GM23338 (cell line): ENCODE measurements around the gene ARHGAP4. TPM values are rescaled to one million over a fixed set of nuclear protein-coding genes. Genes with fewer than 3 reads are reported as not detected.
A peak's percentile ranks its signal among the peaks of the same experiment; 100 is the strongest.

Experiments used
- ATAC-seq: fragments of 200-7000 bp; cut with Tn5 transposase; 3 replicates; pipeline ENCODE4 v1.9.1; 2020
- DNase-seq: peaks from one replicate; pipeline ENCODE4 v3.0.0-alpha.2; 2015; ENCODE audit warnings: low spot score
- H2AFZ ChIP-seq: fragments of 200-600 bp; sonication (generic); 2 replicates; pipeline ENCODE4 v1.8.0; 2016; ENCODE audit warnings: antibody characterized with exemption, mild to moderate bottlenecking, moderate library complexity
- H3F3A ChIP-seq: fragments of 200-600 bp; sonication (generic); replicated peaks from 2 replicates; pipeline ENCODE4 v1.8.0; 2017; ENCODE audit warnings: antibody characterized with exemption, mixed run types, low read depth
- H3K27ac ChIP-seq: fragments of 200-600 bp; sonication (generic); 2 replicates; pipeline ENCODE4 v1.6.1; 2016; ENCODE audit warnings: low read depth
- H3K27me3 ChIP-seq: fragments of 200-600 bp; sonication (generic); 2 replicates; pipeline ENCODE4 v1.8.0; 2016; ENCODE audit warnings: mild to moderate bottlenecking, mixed run types, moderate library complexity; ENCODE audit not compliant: insufficient read depth
- H3K36me3 ChIP-seq: fragments of 200-600 bp; sonication (generic); 2 replicates; pipeline ENCODE4 v1.8.0; 2016; ENCODE audit warnings: mild to moderate bottlenecking; ENCODE audit not compliant: insufficient read depth
- H3K4me1 ChIP-seq: fragments of 200-600 bp; sonication (generic); 2 replicates; pipeline ENCODE4 v1.8.0; 2016; ENCODE audit warnings: mild to moderate bottlenecking, moderate library complexity; ENCODE audit not compliant: insufficient read depth
- H3K4me2 ChIP-seq: fragments of 200-600 bp; sonication (generic); 2 replicates; pipeline ENCODE4 v1.7.1; 2017; ENCODE audit warnings: mixed run types
- H3K4me3 ChIP-seq: fragments of 200-600 bp; sonication (generic); 2 replicates; pipeline ENCODE4 v1.6.1; 2016; ENCODE audit warnings: mixed run types
- H3K79me2 ChIP-seq: fragments of 200-600 bp; sonication (generic); replicated peaks from 2 replicates; pipeline ENCODE4 v1.8.0; 2017; ENCODE audit warnings: mild to moderate bottlenecking; ENCODE audit not compliant: insufficient read depth
- H3K9me2 ChIP-seq: fragments of 200-600 bp; sonication (generic); 2 replicates; pipeline ENCODE4 v1.8.0; 2017; ENCODE audit not compliant: insufficient read depth
- H4K20me1 ChIP-seq: fragments of 200-600 bp; sonication (generic); replicated peaks from 2 replicates; pipeline ENCODE4 v1.8.0; 2017; ENCODE audit warnings: mild to moderate bottlenecking; ENCODE audit not compliant: insufficient read depth
- H3K27ac Mint-ChIP-seq: 2 replicates; pipeline ENCODE4 v1.8.0; 2020; ENCODE audit warnings: inconsistent platforms, mild to moderate bottlenecking, moderate library complexity, mixed read lengths
- H3K27me3 Mint-ChIP-seq: 3 replicates; pipeline ENCODE4 v1.8.0; 2022; ENCODE audit warnings: low read depth, mild to moderate bottlenecking, moderate library complexity, mixed read lengths, inconsistent platforms; ENCODE audit not compliant: insufficient read depth, poor library complexity
- H3K36me3 Mint-ChIP-seq: 3 replicates; pipeline ENCODE4 v1.8.0; 2021; ENCODE audit warnings: low read depth, mild to moderate bottlenecking, inconsistent platforms, moderate library complexity, mixed read lengths
- H3K4me1 Mint-ChIP-seq: 3 replicates; pipeline ENCODE4 v1.8.0; 2020; ENCODE audit warnings: mild to moderate bottlenecking, inconsistent platforms, mixed read lengths
- H3K4me3 Mint-ChIP-seq: 3 replicates; pipeline ENCODE4 v1.8.0; 2021; ENCODE audit warnings: moderate library complexity, mild to moderate bottlenecking, inconsistent platforms, mixed read lengths
- H3K9me3 Mint-ChIP-seq: 3 replicates; pipeline ENCODE4 v1.8.0; 2020; ENCODE audit warnings: moderate library complexity, mild to moderate bottlenecking, inconsistent platforms, mixed read lengths
- CREB1 ChIP-seq: fragments of 250-450 bp; sonication (Bioruptor Pico); IDR thresholded peaks from 2 replicates; pipeline ENCODE4 v1.5.0; 2020; ENCODE audit warnings: low read depth, mild to moderate bottlenecking, moderate library complexity
- EZH2 ChIP-seq: fragments of 200-600 bp; sonication (generic); IDR thresholded peaks from one replicate; pipeline ENCODE4 v1.8.0; 2017; ENCODE audit warnings: antibody characterized with exemption, mild to moderate bottlenecking, low read depth; ENCODE audit not compliant: unreplicated experiment
- EZH2phosphoT487 ChIP-seq: fragments of 200-600 bp; sonication (generic); IDR thresholded peaks from one replicate; pipeline ENCODE4 v1.8.1; 2018; ENCODE audit warnings: antibody characterized with exemption; ENCODE audit not compliant: unreplicated experiment
- NANOG ChIP-seq: IDR thresholded peaks from 2 replicates; pipeline ENCODE4 v1.6.1; 2016; ENCODE audit warnings: antibody characterized with exemption, borderline replicate concordance
- POLR2AphosphoS5 ChIP-seq: IDR thresholded peaks from 2 replicates; pipeline ENCODE4 v1.6.1; 2016; ENCODE audit warnings: antibody characterized with exemption, low read depth
- ZNF114 ChIP-seq: fragments of 250-450 bp; sonication (Bioruptor Pico); IDR thresholded peaks from 2 replicates; pipeline ENCODE4 v1.5.0; 2020; ENCODE audit warnings: mild to moderate bottlenecking, moderate library complexity
- ZNF331 ChIP-seq: fragments of 250-450 bp; sonication (Bioruptor Pico); IDR thresholded peaks from 2 replicates; pipeline ENCODE4 v1.5.0; 2020; ENCODE audit warnings: low read depth, mild to moderate bottlenecking, moderate library complexity
- polyA plus RNA-seq: library from polyadenylated mRNA; unstranded; fragments of >200 nt; fragmentation: Nextera tagmentation; extraction: Ambion mirVana; gene quantifications from 2 replicates; pipeline ENCODE4 v1.2.1, GENCODE V29; 2016
- total RNA-seq: library from RNA; depleted of rRNA; stranded (reverse); fragments of >200 nt; shearing (Covaris generic); gene quantifications from 2 replicates; pipeline ENCODE4 v1.2.3, GENCODE V29; 2014
- TF ChIP-seq, protein P1 (sequence below): fragments of 250-450 bp; sonication (Bioruptor Pico); IDR thresholded peaks from 2 replicates; pipeline ENCODE4 v1.5.0; 2020; ENCODE audit warnings: mild to moderate bottlenecking, moderate library complexity
- TF ChIP-seq, protein P2 (sequence below): IDR thresholded peaks from 2 replicates; pipeline ENCODE4 v1.6.1; 2016; ENCODE audit warnings: antibody characterized with exemption
- TF ChIP-seq, protein P3 (sequence below), 2 experiments: fragments of 200-600 bp in 1 of 2; sonication (generic) in 1 of 2; conservative IDR thresholded peaks; 2 replicates each; pipeline versions ENCODE4 v1.5.1 to v1.6.1; 2016 to 2017; ENCODE audit warnings: antibody characterized with exemption in 2 of 2, low read depth in 2 of 2, mild to moderate bottlenecking in 2 of 2, moderate library complexity in 1 of 2

The ARHGAP4 gene
- total and polyA plus RNA-seq, 2 experiments from 2014 or later, result 21.5 to 59.5 TPM

DNA sequence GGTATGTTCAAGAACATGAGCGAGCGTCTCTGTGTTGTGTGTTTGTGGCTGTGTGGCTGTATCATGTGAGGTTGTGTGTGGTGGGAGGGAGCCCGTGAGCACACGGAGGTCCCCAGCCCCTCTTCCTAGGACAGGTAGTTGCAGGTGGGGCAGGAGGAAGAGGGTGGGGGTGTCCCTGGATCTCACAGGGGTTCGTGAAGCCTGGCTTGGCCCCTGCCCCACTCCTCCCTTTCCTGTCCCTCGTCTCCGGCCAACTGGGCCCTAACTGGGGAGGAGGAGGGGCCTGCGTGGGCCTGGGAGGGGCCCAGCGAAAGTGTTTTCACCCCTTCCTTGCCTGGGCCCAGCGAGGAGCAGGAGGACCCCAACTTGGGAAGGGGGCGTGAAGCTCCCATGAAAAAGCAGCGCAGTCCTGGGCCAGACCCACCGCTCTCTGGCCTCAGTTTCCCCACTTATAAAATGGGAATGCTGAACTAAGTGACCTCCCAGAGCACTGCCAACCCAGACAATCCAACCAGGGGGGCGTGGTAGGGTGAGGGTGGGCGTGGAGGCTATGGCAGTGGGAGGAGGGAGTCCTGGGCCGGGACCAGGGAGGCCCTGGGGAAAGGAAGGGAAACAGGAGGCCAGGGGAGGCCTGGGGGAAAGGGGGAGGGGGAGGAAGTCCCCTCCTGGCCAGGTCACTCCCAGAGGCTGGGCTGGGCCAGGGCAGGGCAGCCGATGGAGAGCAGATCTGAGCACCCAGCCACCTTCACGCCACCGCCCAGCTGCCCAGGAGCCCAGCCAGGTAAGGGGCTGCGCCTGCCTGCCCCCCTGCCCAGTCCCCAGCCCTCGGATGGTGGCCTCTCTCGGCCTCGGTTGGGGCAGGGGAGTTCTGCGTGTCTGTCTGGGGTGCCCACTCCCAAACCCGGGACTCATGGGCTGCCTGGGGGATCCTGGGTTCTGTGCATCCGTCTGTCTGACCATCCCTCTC, 21.8 kb downstream of the ARHGAP4 start, which contains the start of gene AVPR2:
AVPR2 (plus strand) TSS at position 683 of the 967 bp plus-strand sequence. CDS start 473 bp downstream, outside the sequence.
- ATAC-seq, result peak; percentile 12
- H3F3A ChIP-seq, result no peaks in the 10 kb centered on the region
- no peak for DNase-seq

DNA sequence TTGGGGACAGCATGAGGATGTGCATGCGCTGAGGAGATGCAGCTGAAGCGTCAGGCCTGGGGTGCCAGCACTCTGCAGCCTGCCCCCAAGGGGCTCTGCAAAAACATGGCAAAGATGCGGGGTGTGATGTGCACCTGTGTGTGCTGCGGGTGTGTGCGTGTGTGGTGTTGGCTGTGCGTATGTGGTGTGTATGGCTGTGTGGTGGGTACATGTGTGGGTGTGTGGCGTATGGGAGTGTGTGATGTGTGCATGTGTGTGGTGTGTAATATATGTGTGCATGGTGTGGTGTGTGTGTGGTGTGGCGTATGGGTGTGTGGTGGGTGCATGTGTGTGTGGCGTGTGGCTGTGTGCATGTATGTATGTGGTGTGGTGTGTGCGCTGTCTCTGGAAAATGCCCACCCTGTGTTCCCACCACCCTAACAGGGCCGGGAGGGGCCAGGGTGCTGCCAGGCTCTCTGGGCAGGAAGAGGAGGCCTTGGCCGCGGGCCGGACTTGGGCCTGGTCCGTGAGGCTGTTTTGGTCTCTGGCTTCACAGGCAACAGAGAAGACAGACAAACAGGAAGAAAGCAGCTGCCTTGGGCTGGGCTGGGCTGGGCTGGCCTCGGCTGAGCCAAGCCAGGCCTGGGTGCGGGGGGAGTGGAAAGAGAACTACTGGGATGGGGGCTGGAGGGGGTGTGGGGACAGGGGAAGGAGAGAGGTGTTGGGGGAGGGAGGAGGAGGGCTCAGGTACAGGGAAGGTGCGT, 22.7 kb downstream of the ARHGAP4 start:
- Mint-ChIP-seq H3K27me3 (peaks cover 15% of the 10 kb centered on the region), H3K27ac (peak overlapping the region; percentile 77; the same call in 1 of the 2 replicates), H3K4me3 (no peak overlapping the region), H3K36me3 (no peaks in the 10 kb centered on the region), H3K9me3 (no peaks in the 10 kb centered on the region; the same call in 2 of the 3 replicates), H3K4me1 (peaks cover 26% of the 10 kb centered on the region)
- no peak overlapping the region for H3K4me3 ChIP-seq
- H3K4me1 ChIP-seq, result peaks cover 5% of the 10 kb centered on the region; the same call in 1 of the 2 replicates
- H3F3A ChIP-seq, result no peaks in the 10 kb centered on the region
- no peaks in the 10 kb centered on the region for H4K20me1 ChIP-seq
- H3K79me2 ChIP-seq, result no peaks in the 10 kb centered on the region
- H3K36me3 ChIP-seq, result no peaks in the 10 kb centered on the region
- ATAC-seq (peak; percentile 10), DNase-seq (no peak)
- no peaks in the 10 kb centered on the region for H3K27me3 ChIP-seq
- no peak overlapping the region for H3K4me2 ChIP-seq
- no peak overlapping the region for H3K27ac ChIP-seq
- no peaks in the 10 kb centered on the region for H3K9me2 ChIP-seq
- no peak overlapping the region for H2AFZ ChIP-seq
- no peak for TF ChIP-seq ZNF114
- TF ChIP-seq, protein P1, sequence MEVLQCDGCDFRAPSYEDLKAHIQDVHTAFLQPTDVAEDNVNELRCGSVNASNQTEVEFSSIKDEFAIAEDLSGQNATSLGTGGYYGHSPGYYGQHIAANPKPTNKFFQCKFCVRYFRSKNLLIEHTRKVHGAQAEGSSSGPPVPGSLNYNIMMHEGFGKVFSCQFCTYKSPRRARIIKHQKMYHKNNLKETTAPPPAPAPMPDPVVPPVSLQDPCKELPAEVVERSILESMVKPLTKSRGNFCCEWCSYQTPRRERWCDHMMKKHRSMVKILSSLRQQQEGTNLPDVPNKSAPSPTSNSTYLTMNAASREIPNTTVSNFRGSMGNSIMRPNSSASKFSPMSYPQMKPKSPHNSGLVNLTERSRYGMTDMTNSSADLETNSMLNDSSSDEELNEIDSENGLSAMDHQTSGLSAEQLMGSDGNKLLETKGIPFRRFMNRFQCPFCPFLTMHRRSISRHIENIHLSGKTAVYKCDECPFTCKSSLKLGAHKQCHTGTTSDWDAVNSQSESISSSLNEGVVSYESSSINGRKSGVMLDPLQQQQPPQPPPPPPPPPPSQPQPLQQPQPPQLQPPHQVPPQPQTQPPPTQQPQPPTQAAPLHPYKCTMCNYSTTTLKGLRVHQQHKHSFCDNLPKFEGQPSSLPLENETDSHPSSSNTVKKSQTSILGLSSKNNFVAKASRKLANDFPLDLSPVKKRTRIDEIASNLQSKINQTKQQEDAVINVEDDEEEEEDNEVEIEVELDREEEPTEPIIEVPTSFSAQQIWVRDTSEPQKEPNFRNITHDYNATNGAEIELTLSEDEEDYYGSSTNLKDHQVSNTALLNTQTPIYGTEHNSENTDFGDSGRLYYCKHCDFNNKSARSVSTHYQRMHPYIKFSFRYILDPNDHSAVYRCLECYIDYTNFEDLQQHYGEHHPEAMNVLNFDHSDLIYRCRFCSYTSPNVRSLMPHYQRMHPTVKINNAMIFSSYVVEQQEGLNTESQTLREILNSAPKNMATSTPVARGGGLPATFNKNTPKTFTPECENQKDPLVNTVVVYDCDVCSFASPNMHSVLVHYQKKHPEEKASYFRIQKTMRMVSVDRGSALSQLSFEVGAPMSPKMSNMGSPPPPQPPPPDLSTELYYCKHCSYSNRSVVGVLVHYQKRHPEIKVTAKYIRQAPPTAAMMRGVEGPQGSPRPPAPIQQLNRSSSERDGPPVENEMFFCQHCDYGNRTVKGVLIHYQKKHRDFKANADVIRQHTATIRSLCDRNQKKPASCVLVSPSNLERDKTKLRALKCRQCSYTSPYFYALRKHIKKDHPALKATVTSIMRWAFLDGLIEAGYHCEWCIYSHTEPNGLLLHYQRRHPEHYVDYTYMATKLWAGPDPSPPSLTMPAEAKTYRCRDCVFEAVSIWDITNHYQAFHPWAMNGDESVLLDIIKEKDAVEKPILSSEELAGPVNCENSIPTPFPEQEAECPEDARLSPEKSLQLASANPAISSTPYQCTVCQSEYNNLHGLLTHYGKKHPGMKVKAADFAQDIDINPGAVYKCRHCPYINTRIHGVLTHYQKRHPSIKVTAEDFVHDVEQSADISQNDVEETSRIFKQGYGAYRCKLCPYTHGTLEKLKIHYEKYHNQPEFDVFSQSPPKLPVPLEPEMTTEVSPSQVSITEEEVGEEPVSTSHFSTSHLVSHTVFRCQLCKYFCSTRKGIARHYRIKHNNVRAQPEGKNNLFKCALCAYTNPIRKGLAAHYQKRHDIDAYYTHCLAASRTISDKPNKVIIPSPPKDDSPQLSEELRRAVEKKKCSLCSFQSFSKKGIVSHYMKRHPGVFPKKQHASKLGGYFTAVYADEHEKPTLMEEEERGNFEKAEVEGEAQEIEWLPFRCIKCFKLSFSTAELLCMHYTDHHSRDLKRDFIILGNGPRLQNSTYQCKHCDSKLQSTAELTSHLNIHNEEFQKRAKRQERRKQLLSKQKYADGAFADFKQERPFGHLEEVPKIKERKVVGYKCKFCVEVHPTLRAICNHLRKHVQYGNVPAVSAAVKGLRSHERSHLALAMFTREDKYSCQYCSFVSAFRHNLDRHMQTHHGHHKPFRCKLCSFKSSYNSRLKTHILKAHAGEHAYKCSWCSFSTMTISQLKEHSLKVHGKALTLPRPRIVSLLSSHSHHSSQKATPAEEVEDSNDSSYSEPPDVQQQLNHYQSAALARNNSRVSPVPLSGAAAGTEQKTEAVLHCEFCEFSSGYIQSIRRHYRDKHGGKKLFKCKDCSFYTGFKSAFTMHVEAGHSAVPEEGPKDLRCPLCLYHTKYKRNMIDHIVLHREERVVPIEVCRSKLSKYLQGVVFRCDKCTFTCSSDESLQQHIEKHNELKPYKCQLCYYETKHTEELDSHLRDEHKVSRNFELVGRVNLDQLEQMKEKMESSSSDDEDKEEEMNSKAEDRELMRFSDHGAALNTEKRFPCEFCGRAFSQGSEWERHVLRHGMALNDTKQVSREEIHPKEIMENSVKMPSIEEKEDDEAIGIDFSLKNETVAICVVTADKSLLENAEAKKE (CRISPR knock-in tag), result no peak
- no peak for TF ChIP-seq ZNF331 (CRISPR knock-in tag)

More for the DNA sequence above, 21.8 kb downstream of the ARHGAP4 start, which contains the start of gene AVPR2:
- Histone ChIP-seq H3K27me3 (no peaks in the 10 kb centered on the region), H3K4me3 (no peak within 1 kb of the TSS), H3K4me1 (peaks cover 5% of the 10 kb centered on the region; the same call in 1 of the 2 replicates), H3K36me3 (no peaks in the 10 kb centered on the region), H3K4me2 (no peak within 1 kb of the TSS), H2AFZ (no peak within 1 kb of the TSS), H4K20me1 (no peaks in the 10 kb centered on the region), H3K9me2 (no peaks in the 10 kb centered on the region), H3K79me2 (no peaks in the 10 kb centered on the region), H3K27ac (no peak within 1 kb of the TSS)
- Mint-ChIP-seq H3K4me3 (no peak within 1 kb of the TSS), H3K27ac (peak within 1 kb of the TSS; percentile 77; the same call in 1 of the 2 replicates), H3K4me1 (peaks cover 26% of the 10 kb centered on the region), H3K36me3 (no peaks in the 10 kb centered on the region), H3K9me3 (no peaks in the 10 kb centered on the region; the same call in 2 of the 3 replicates), H3K27me3 (peaks cover 15% of the 10 kb centered on the region)
- TF ChIP-seq EZH2phosphoT487 (no peak), CREB1 (CRISPR knock-in tag) (no peak), EZH2 (no peak), POLR2AphosphoS5 (no peak), NANOG (no peak), ZNF114 (no peak)
- TF ChIP-seq, protein P2, sequence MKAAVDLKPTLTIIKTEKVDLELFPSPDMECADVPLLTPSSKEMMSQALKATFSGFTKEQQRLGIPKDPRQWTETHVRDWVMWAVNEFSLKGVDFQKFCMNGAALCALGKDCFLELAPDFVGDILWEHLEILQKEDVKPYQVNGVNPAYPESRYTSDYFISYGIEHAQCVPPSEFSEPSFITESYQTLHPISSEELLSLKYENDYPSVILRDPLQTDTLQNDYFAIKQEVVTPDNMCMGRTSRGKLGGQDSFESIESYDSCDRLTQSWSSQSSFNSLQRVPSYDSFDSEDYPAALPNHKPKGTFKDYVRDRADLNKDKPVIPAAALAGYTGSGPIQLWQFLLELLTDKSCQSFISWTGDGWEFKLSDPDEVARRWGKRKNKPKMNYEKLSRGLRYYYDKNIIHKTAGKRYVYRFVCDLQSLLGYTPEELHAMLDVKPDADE, result no peak
- TF ChIP-seq, protein P3, sequence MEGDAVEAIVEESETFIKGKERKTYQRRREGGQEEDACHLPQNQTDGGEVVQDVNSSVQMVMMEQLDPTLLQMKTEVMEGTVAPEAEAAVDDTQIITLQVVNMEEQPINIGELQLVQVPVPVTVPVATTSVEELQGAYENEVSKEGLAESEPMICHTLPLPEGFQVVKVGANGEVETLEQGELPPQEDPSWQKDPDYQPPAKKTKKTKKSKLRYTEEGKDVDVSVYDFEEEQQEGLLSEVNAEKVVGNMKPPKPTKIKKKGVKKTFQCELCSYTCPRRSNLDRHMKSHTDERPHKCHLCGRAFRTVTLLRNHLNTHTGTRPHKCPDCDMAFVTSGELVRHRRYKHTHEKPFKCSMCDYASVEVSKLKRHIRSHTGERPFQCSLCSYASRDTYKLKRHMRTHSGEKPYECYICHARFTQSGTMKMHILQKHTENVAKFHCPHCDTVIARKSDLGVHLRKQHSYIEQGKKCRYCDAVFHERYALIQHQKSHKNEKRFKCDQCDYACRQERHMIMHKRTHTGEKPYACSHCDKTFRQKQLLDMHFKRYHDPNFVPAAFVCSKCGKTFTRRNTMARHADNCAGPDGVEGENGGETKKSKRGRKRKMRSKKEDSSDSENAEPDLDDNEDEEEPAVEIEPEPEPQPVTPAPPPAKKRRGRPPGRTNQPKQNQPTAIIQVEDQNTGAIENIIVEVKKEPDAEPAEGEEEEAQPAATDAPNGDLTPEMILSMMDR (conservative IDR thresholded peaks at IDR 0.05; ENCODE audit: low read depth in 2 of 2), result no peak
